Neutrophil (primary cell): ENCODE results near the gene TMEM8B.

Experiments
- H3K27ac ChIP-seq: fragments of 200-600 bp; sonication (generic); 2 replicates; pipeline ENCODE4 v1.5.1; 2016; ENCODE audit warnings: mild to moderate bottlenecking, moderate library complexity
- H3K27me3 ChIP-seq: fragments of 200-600 bp; sonication (generic); 2 replicates; pipeline ENCODE4 v1.6.0; 2016; ENCODE audit warnings: mild to moderate bottlenecking
- H3K36me3 ChIP-seq: fragments of 200-600 bp; sonication (generic); 2 replicates; pipeline ENCODE4 v1.5.1; 2017
- H3K4me1 ChIP-seq, 2 experiments: fragments of 200-600 bp in 1 of 2; sonication (generic) in 1 of 2; 1 replicate in 1 of 2; 2 replicates in 1 of 2; pipeline versions ENCODE4 v1.5.1 to v1.6.1; 2013 to 2016; ENCODE audit warnings: low read depth in 1 of 2, low read length in 1 of 2, mild to moderate bottlenecking in 1 of 2, moderate library complexity in 1 of 2; ENCODE audit not compliant: control insufficient read depth in 1 of 2, insufficient read depth in 1 of 2
- H3K4me3 ChIP-seq, 2 experiments: fragments of 200-600 bp in 1 of 2; sonication (generic) in 1 of 2; 1 replicate in 1 of 2; 2 replicates in 1 of 2; pipeline ENCODE4 v1.5.1; 2013 to 2016; ENCODE audit warnings: low read depth in 1 of 2, low read length in 1 of 2, mild to moderate bottlenecking in 1 of 2, moderate library complexity in 1 of 2
- H3K9me3 ChIP-seq: fragments of 200-600 bp; sonication (generic); 2 replicates; pipeline ENCODE4 v1.5.1; 2016
- TF ChIP-seq, protein P1 (sequence below): fragments of 200-600 bp; sonication (generic); IDR thresholded peaks from 2 replicates; pipeline ENCODE4 v1.5.1; 2016; ENCODE audit warnings: antibody characterized with exemption

TMEM8B gene

DNA sequence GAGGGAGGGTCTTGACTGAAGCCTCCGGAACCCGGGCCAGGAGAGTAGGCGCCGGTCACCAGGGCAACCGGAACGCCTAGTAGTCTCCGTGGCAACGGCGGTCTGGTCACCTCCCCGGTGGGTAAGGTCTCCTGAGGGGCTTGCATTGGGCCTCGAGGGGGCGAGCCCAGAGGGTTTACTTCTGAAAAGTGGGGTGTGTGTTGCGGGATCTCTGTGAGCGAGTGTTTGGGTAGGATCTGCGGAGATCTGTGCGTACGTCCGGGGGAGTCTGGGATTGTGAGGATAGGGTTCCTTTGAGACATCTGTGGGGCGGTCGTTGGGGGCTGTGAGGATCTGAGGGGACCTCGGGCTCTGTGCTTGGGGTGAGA is 328 bp upstream of the TMEM8B start, which contains the start of gene FAM221B:
Gene FAM221B (minus strand): TSS at position 17 of the 368 bp plus-strand sequence. CDS start 2,571 bp downstream, outside the sequence.
- Histone ChIP-seq H3K36me3 (no peaks in the 10 kb centered on the region), H3K4me3 (peak within 1 kb of the TSS; percentile 69 to 83), H3K27me3 (peaks cover 63% of the 10 kb centered on the region), H3K9me3 (no peaks in the 10 kb centered on the region), H3K4me1 (peaks cover 23 to 34% of the 10 kb centered on the region in 2 experiments), H3K27ac (peak within 1 kb of the TSS; percentile 55)
- TF ChIP-seq, protein P1, sequence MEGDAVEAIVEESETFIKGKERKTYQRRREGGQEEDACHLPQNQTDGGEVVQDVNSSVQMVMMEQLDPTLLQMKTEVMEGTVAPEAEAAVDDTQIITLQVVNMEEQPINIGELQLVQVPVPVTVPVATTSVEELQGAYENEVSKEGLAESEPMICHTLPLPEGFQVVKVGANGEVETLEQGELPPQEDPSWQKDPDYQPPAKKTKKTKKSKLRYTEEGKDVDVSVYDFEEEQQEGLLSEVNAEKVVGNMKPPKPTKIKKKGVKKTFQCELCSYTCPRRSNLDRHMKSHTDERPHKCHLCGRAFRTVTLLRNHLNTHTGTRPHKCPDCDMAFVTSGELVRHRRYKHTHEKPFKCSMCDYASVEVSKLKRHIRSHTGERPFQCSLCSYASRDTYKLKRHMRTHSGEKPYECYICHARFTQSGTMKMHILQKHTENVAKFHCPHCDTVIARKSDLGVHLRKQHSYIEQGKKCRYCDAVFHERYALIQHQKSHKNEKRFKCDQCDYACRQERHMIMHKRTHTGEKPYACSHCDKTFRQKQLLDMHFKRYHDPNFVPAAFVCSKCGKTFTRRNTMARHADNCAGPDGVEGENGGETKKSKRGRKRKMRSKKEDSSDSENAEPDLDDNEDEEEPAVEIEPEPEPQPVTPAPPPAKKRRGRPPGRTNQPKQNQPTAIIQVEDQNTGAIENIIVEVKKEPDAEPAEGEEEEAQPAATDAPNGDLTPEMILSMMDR: no peak

DNA sequence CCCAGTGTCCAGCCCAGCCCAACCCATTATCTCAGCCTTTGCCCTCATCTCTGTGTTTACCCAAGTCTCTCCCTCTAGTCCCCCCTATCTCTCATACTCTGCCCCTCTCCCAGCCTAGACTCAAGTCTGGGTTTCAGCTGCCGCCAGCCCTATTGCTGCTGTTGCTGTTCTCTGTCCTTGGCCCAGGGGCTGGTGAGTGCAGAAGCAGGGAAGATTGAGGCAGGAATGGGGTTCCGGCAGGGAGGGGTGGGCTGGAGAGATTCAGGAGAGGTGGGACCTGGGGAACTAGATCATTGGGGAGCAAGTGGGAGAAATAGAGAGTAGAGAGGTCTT is 702 bp downstream of the TMEM8B start:
- peaks cover 63% of the 10 kb centered on the region for H3K27me3 ChIP-seq
- no peaks in the 10 kb centered on the region for H3K36me3 ChIP-seq
- TF ChIP-seq, protein P1: no peak
- peak overlapping the region; percentile 69 to 83 for H3K4me3 ChIP-seq
- no peaks in the 10 kb centered on the region for H3K9me3 ChIP-seq
- peak overlapping the region; percentile 8 for H3K27ac ChIP-seq
- peaks cover 33 to 44% of the 10 kb centered on the region in 2 experiments for H3K4me1 ChIP-seq

DNA sequence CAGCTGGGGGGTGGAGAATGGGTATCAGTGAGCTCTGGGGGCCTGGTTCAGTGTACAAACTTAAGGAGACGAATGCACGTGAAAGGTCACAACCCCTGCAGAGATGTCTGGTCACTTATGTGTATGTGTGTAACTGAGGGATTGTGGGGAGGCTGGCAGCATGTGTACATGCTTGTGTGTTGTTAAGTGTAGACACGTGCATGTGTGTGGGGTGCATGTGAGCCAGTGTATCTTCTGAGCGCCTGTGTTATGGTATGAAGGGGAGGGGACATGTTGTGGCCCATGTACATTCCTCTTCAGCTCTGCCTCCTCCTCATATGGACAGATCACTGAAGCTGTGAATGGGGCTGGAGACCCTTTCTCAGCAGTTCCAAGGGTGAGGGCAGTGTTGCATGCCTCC is 2.0 kb downstream of the TMEM8B start:
- H3K9me3 ChIP-seq: no peaks in the 10 kb centered on the region
- H3K4me1 ChIP-seq: peaks cover 46 to 57% of the 10 kb centered on the region in 2 experiments
- no peak overlapping the region for H3K4me3 ChIP-seq
- no peaks in the 10 kb centered on the region for H3K36me3 ChIP-seq
- TF ChIP-seq, protein P1: no peak
- H3K27ac ChIP-seq: no peak overlapping the region
- H3K27me3 ChIP-seq: peaks cover 67% of the 10 kb centered on the region

DNA sequence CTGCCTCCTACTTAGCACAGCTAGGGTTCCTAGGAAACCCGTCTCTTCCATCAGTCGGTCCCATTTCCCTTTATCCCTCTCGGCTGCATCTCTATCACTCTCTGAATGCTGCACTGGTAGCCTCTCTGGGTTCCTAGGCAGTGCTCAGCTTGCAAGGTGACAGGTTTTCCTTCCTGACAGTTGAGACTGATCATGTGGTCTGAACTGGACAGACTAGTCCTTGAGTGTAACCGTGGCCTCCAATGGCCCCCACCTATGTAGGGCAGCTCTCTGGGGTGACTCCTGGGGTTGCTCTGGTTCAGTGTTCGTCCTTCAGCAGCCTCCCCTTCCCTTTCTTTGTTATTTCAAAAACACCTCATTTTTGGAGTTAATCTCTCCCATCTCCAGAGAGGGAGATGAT is 3.8 kb downstream of the TMEM8B start:
- peaks cover 48 to 61% of the 10 kb centered on the region in 2 experiments for H3K4me1 ChIP-seq
- H3K36me3 ChIP-seq: no peaks in the 10 kb centered on the region
- H3K9me3 ChIP-seq: no peaks in the 10 kb centered on the region
- peak overlapping the region in 1 of 2 experiments; percentile 47 for H3K4me3 ChIP-seq
- TF ChIP-seq, protein P1: no peak
- peak overlapping the region; percentile 81 for H3K27ac ChIP-seq
- peaks cover 68% of the 10 kb centered on the region for H3K27me3 ChIP-seq

DNA sequence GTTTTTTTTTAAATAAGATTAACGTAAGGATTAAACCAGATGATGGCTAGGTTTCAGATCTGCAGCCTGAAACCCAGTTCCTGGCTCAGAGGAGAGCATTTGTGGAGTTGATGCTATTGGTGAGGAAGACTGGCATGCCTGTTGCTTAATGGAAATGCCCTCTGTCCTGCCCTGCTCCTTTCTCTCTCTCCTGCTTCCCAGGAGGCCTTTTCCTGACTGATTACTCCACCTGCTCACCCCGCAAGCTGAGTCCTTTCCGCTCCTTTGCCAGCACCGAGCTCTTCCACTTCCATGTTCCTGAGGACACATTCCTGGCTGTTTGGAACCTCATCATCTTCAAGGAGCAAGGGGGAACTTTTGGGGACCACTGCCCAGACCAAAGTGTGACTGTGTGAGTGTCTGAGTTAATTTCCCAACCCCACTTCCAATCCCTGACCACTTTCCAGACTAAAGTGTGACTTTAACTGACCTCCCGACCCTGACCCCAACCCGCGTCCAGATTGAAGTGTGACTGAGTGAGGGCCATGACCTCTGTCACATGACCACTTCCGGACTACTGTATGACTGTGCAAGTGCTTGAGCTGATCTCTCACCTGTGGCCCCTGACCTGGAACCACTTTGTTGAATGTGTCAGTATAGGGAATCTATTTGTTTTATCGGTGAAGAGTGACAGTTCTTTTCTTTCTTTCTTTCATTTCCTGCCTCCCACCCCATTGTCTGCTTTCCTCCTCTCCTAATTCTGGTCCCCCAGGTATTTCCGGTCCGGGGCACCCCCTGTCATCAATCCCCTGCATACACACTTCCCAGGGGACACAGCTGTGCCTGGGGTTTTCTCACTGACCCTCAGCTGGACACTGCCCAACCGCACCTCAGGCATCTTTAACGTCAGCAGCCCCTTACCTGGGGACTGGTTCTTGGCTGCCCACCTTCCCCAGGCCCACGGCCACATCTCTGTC is 5.5 kb downstream of the TMEM8B start:
- Histone ChIP-seq H3K9me3 (no peaks in the 10 kb centered on the region), H3K27ac (peak overlapping the region; percentile 81), H3K4me3 (peak overlapping the region in 1 of 2 experiments; percentile 47), H3K36me3 (no peaks in the 10 kb centered on the region), H3K4me1 (peaks cover 39 to 53% of the 10 kb centered on the region in 2 experiments), H3K27me3 (peaks cover 72% of the 10 kb centered on the region)
- TF ChIP-seq, protein P1: no peak
